NCI-H446 treated with DMSO at 0.1 percent for 48 hours (cell line): Measurements from ENCODE around the gene SLC2A6.

ENCODE experiments used
- DNase-seq: peaks from one replicate; lab custom pipeline; 2025; lab: John Stamatoyannopoulos, UW

Gene SLC2A6

DNA sequence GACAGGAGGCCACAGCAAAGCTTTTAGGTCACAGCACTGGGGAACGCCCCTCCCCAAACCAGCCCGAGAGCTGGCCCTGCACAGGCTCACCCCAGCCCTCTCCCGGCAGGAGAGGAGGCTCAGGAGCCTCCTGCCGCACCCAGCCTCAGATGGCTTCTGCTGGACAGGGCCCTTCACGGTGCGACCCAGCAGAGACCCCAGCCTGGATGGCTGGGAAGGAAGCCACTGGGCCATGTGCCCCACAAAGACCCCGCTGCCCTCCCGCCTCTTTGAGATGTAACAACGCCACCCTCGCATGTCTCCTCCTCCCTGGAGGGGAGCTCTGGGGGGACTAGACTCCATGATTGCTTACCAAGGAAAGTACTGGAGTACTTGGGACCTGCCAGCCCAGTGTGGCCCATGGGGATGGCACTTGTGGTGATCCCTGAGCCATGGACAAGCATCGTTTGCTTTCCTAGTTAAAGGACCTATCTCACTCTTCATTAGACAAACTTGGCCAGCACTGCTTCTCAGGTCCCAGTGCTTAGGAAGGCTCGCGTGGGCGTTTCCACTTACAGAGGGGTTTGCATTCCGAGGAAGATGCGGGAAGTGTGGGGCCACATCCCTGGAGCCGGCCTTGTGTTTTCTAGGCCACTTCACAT, 36.8 kb upstream of the SLC2A6 start:
- no peak for DNase-seq

DNA sequence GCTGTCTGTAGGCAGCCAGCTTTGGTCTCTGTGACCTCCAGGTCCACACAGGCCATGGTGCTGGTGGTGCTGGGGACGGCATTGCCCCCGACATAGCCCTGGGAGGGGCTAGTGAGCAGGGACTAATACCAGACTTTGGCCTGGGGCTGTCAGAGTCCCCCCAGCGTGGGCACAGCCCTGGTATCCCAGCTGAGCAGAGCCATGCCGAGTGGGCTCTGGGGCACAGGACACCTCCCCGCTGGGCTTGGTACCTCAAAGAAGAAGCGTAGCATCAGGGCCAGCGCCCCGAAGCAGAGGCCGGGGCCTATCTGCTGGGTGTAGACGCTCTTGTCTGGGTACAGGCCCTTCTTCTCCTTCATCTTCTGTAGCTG, 36.3 kb upstream of the SLC2A6 start:
- no peak for DNase-seq

DNA sequence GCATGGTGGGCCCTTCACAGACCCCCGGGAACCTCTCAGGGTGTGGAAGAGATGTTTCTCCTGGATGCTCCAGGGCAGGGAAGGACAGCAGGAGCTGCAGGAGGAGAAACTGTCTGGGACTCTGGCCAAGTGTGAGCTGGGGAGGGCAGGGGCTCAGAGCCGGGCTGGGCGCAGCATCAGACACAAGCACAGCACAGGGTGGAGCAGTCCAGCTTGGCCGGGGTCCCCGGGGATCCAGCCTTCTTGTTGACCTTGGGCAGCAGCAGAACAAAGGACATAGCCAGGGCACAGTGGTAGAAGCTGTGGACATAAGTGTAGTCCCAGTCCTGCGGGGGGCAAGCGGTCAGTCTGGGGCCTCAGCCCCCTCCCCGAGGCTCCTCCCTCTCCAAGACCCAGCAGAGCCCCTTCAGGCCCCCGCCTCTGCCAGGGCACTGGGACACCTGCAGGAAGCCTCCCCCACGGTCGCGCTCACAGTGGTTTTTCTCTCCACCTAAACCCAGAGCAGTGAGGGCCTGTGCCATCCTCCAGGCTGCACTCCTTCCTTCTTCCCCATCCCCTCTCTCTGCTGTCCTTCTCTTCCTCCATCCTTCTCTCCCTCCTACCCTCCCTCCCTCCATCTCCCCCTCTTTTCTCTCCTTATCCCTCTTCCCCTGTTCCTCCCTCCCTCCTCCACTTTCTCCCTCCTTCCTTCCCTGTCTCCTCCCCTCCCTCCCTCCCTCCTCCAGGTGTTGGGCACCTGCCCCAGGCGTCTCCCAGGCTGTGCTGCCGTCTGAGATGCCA, 35.8 kb upstream of the SLC2A6 start:
- peak; percentile 20 for DNase-seq

DNA sequence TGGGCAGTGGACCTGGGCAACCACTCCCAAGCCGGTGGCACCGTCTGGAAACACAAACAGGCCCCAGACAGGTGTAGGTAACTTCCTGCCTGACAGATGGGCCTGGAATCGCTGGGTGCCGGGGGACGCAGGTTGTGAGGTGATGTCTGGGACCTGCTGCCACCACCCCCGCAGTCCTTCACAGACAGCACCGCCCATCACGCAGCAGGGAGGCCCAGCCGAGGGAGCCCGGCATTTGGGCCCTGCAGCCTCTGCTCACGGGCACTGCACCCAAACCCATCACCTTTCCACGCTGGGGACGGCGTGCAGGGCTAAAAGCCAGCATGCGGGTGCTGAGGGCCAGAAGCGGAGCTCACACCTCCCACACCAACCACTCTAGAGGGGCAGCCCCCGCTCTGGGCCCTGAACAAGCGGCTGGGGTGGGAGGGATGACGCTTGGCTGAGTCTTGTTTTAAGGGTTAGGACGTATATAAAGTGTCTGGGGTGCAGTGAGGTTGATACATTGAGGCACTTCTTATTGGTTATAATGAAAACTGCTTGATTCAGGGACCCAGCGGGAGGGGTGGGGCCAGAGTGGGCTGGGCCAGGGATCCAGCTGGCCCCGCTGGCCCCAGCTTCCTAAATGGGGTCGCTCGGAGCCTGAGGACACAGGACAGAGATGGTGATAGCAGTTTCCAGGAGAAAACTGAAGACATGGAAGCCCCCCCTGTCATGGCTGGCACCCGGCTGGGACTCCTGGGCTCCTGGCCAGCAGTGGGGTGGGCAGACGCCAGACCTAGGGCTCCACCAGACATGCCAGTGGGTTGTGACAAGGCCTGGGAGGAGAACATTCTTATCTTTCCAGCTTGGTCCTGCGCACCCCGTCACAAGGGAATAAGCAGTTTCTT, 34.6 kb upstream of the SLC2A6 start:
- no peak for DNase-seq

DNA sequence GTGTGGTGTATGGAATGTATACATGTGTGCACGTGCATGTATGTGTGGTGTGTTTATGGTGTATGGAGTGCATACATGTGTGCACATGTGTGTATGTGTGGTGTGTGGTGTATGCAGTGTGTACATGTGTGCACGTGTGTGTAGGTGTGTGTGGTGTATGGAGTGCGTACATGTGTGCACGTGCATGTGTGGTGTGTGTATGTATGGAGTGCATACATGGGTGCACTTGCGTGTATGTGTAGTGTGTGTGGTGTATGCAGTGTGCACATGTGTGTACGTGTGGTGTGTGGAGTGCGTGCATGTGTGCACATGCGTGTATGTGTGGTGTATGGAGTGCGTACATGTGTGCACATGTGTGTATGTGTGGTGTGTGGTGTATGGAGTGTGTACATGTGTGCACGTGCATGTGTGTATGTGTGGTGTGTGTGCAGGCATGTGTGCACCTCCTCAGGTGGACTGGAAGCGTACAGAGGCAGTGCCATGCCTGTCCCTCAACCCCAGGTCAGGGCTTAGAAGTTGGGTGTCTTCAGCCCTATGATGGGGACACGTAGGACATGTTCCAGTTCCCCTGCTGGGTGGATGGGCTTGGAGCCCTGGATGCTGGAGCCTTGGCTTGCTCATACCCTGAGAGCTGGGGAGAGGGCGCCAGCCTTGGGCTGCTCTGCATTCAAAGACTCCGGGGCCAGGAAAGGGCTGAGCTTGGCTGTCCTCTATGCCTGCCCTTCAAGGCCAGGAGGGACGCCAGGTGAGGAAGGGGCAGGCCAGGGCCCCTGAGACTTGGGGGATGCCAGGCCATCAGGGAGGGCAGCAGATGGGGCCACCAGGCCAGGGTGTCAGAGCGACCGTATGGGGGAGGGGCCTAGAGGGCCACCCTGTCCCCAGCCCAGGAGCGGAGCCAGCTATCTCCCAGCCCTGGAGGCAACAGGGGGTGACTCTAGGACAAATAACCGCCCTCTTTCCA, 33.6 kb upstream of the SLC2A6 start:
- DNase-seq, result no peak

DNA sequence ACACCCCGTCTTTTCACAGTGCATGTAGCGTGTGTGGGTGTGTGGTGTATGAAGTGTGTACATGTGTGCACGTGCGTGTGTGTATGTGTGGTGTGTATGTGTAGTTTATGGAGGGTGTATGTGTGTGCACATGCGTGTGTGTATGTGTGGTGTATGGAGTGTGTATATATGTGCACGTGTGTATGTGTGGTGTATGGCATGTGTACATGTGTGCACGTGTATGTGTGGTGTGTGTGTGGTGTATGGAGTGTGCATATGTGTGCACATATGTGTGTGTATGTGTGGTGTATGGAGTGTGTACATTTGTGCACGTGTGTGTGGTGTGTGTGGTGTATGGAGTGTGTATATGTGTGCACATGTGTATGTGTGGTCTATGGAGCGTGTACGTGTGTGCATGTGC, 32.7 kb upstream of the SLC2A6 start:
- no peak for DNase-seq

DNA sequence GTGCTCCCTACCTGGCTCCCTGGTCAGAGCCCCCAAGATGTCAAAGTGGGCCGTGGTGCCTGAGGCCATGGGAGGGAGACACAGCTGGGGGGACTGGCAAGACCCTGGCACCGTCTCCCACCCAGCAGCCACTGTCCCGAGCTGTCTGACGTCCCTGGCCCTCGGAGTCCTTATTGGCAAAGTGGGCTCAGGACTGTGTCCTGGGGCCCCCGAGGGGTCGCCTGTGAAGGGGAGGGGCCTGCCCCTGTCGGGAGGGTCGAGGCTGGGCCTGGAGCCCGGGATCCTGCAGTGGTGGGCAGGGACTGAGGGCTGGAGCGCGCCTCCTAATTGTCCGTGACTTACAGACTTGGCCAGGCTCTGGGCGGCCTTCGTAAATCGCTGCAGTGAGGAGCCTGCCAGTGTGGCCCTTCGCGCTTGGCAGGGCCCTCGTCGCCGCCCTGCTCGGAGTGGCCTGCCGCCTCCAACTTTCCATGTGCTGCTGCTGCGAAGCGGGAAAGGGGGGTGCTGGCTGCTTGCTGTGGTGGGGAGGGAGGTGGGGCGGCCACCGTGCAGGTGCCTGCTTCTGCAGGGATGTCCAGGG, 32.1 kb upstream of the SLC2A6 start:
- no peak for DNase-seq

DNA sequence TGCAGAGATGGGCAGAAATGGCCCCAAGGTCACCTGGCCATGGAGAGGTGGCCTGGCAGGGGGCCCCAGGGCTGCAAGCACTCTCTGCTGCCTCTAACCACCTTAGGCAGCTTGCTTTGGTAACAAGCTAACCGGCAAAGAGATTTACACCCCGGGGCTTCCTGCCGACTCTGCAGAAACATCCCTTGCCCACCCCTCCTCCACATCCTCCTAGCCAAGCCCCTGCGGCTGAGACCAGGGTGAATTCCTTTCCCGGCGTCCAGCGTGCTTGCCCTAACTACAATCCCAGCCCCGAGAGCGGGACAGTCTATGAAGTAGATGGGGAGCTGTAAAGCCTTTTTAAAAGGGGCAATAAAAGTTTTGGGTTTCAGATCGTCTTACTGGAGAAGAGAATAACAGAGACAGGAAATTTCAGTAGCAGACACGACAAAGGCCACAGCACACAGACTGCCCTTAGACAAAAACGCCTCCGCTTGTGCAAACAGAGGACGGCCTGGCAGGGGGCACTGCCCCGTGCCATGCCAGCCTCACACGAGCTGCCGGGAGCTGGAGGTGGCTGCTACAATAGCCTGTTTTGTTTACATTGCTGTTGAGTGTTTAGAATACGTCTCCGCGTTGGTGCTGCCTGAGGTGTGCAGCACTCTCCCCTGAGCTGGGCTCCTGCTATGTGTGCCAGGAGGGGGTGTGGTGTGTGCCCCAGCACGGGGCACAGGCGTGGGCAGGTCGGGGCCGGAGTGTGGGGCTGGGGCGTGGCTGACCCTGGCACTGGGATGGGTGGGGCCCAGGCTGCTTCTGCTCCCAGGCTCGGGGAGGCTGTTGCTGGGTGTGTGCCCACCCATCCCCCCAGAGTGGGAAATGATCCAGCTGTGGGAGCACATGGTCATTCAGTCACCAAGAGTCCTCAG, 30.5 kb upstream of the SLC2A6 start:
- no peak for DNase-seq

DNA sequence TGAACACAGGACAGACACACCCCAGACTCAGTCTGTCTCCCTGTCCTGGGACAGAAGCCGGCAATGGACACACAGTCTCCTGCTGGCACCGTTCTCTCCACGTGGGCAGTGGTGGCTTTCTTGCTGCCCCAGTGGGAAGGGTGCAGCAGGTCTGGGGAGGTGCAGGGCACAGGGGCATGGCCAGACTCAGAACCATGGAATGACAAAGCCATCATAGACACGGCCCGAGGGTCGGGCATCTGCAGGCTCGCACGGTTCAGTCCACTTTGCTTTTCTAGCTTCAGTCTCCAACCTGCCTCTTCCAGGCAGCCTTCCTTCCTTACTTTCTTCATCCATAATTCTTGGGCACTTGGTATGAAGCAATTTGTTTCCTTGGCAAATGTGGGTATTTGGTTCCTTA, 29.1 kb upstream of the SLC2A6 start:
- DNase-seq, result no peak

DNA sequence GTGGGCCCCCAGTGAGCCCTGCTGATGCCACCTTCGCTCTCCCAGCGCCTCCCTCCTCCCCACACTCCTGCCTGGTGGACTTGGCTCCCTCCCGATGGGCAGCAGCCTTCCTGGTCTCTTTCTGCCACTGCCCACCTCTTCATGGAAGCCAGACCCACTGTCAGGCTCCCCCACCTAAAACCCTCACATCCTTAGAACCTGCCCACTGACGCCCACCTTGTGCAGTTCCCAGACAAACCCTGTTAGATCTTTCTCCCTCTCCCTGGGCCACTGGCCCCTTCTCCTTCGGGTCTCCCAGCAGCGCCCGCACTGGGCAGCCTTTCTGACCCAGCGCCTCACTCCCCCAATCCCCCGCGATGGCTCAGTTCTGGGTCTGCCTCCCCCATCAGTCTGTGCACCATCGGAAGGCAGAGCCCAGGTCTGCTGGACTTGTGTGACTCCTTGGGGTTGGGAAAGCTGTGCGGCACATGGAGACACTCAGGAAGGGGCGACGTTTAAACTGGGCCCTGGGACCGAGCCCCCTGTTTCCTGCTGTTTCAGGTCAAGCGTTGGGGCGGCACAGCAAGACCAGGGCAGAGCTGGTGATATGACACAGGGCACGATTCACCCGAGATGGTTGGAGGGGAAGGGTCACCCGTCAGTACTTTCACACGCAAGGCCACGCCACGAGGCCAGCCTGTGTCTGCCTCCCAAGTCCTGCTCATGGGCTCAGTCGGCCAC, 28.5 kb upstream of the SLC2A6 start:
- DNase-seq, result no peak

DNA sequence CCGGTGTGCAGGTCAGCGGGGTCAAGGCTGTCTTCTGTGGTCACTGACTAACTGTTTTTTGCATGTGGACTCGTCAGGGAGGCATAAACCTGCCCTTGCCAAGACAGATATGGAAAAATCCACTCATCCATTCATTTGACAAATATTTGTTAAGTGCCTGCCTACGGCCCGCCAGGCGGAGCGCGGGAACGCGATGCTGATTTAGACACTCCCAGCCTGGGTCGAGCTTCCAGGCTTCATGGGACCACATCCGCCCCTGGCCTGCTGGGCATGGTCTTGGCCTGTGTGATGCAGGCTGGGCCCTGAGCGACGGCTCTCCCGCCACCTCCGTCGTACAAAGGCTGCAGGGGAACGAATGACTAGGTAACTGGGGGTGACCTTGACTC, 27.7 kb upstream of the SLC2A6 start:
- no peak for DNase-seq

DNA sequence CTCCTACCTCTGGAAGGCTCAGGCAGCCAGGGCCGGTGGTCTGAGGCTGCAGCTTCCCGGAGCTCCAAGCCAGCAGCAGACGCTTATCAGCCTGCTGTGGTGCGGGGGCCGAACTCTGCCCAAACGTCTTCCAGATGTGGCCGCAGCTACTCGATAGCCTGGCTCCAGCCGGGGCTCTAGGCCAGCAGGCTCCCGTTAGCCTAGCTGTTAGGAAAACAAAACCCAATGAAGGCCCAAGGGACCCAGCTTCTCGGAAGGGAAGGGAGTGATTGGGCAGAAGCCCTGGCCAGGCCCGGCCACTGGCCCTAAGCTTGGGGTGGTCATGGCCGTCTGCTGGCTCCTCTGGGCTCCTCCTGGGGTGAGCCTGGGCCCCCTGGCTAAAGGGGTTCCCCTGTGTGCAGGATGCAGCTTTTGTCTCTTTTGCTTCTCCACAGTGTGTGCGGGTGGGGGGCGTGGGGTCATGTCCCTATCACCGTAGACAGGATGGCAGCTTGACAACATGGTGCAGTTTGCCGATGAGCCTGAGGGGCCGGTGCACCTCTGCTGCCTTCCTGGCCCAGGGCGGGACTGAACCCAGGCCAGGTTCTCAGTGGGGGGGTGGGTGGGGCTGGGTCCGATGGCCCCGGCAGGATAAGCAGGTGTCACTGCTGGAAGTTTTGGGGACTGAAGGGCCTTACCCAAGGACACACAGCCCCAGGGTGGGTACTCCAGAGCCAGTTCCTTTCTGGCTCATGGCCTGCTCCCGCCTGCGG, 27.2 kb upstream of the SLC2A6 start:
- DNase-seq, result no peak

DNA sequence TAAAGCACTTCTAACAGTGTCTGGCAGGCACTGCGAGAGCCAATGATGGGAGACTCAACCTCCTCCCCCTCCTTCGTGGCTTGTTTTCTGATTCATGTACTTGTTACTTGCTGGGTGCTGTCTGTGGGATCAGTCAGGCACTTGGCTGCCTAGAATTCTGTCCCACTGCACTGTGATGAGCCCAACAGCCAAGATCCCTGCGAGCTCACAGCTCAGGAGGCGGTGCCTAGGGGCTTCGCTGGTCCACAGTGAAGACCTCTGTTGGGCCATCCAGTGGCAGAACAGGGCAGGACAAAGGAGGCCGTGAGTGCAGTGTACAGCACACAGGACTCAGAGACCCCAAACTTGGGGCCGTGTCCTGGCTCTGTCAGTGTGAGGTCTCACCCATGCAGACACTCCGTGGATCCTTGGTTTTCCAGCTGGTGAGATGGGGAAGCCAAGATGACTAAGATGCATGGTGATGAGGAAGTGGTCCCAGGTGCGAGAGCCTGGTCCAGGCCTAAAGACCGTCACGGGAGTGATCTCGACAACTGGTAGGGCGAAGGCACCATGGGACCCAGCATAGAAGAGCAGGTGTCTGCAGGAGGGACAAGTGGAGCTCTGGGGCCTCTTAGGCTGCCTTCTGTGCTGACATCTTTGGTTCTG, 26.4 kb upstream of the SLC2A6 start:
- DNase-seq, result no peak

DNA sequence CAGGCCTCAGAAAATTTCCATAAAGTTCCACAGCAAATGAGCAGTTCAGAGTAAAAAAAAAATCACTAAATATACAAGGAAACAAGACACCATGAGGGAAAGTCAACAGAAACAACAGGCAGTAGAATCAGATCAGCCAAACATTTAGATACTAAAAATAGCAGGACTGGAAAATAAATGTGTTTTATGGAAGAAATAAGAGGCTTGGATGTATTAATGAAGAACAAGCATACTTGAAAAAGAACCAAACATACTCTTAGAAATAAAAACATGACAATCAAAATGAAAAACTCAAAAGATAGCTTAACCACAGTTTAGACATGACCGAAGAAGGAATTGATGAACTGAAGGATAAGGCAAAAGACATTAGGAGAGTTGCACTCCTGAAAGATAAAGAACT, 23.2 kb upstream of the SLC2A6 start:
- DNase-seq, result no peak

DNA sequence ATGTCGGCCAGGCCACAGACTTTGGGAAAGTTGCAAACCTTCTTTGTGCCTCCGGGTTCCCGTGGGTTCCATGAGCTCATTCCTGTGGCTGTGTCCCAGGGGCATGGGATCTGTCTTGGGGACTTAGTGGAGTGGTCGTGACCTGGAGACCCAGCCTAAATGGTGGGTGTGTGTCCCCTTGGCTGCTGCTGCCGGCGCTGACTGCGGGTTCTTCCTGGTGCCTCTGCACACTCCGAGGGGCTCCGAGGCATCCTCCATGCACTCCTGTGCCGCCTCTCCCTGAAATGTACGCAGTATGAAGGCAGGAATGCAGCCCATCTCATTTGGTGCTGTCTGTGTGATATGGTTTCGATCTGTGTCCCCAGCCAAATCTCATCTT, 21.0 kb upstream of the SLC2A6 start:
- no peak for DNase-seq

DNA sequence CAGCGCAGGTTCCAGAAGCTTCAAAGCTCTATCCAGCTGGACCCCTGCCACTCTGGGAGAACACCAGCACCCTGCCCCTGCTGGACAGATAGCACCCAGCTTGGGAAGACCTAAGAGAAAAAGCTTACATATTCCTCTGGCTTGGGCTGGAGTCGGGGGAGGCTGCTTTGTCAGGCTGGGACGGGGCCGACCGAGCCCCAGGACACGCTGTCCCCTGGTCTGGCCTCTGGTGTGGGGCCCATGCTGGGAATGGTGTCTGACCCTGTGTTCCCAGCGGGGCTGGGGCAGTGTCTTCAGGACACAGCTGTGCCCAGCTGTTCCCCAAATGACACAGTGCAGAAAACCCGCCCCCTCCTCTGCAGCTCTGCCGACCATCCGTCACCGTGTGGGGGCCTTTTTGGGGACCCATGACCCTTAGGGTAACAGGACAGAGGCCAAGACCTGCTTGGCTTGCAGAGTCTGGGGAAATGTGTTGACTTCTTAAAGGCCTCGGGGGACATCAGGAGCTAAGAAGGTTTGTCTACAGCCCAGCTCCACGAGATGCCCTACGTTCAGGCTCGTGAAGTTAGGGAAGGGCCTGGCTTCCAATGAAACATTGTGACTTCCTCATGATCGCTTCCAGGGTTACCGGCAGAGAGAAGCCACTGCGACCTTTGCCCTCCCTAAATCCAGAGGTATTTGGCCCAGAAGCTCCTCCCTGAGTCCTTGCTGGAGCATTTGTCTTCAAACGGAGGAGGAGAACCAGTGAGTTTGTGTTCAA, 20.4 kb upstream of the SLC2A6 start:
- DNase-seq, result no peak
